Activated CD4-positive, alpha-beta memory T cell treated with anti-CD3 and anti-CD28 coated beads for 36 hours (primary cell): ENCODE data around the gene MANEAL. TPM values are rescaled to one million over a fixed set of nuclear protein-coding genes. Genes with fewer than 3 reads are reported as not detected.

Experiments
- CTCF ChIA-PET: fragments of 350-600 bp; sonication (Branson Sonifier 250); formaldehyde crosslinking; loops from one replicate; lab custom pipeline; 2021; ENCODE audit warnings: antibody characterized with exemption, inconsistent platforms; lab: Charles Lee
- POLR2A ChIA-PET: fragments of 350-600 bp; sonication (Branson Sonifier 250); formaldehyde crosslinking; loops from one replicate; lab custom pipeline; 2021; ENCODE audit warnings: antibody characterized with exemption; lab: Charles Lee
- DNase-seq: peaks from one replicate; pipeline ENCODE4 v3.0.0-alpha.2; 2020
- H3K27ac Mint-ChIP-seq: one replicate; pipeline ENCODE4 v1.8.0; 2021; ENCODE audit warnings: mixed read lengths
- H3K27me3 Mint-ChIP-seq: one replicate; pipeline ENCODE4 v1.8.0; 2021; ENCODE audit warnings: mixed read lengths
- H3K36me3 Mint-ChIP-seq: one replicate; pipeline ENCODE4 v1.8.0; 2021; ENCODE audit warnings: mixed read lengths
- H3K4me1 Mint-ChIP-seq: one replicate; pipeline ENCODE4 v1.8.0; 2021; ENCODE audit warnings: low read depth, mixed read lengths
- H3K4me3 Mint-ChIP-seq: one replicate; pipeline ENCODE4 v1.8.0; 2021; ENCODE audit warnings: mild to moderate bottlenecking, mixed read lengths
- H3K9me3 Mint-ChIP-seq: one replicate; pipeline ENCODE4 v1.8.0; 2021; ENCODE audit warnings: mixed read lengths
- intact Hi-C: fragments of 100-400 bp; cut with micrococcal nuclease; formaldehyde crosslinking; loops from one replicate; pipeline ENCODE4 v1.15.1; 2023
- total RNA-seq, 2 experiments: library from RNA; stranded (reverse); gene quantifications; one replicate each; pipeline ENCODE4 v1.2.3, GENCODE V29; 2021

The MANEAL gene
- total RNA-seq, 2 experiments from 2014 or later: 1.5 TPM

DNA sequence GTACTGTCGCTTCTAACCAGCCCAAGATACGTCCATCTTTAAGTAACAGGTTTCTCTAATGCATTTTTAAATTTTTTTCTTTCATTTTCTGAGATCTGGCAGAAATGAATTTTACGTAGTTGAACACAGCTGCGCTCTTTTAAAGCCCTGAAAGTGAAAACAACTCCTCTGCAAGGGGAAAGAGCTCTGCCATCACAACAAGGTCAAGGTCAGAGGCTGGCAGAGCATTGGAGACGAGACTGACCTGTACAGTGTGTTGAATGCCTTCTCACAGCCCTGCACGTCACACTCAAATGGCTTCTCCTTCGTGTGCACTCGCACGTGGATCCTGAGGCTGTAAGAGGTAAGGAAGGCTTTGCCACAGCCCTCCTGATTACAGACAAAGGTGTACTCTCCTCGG is 46.0 kb downstream of the MANEAL start:
- intact Hi-C loops: no loop called here
- CTCF ChIA-PET: interaction anchor here (0.7 kb wide), 1 partner anchor 8 kb away, joined by 3 read pairs; no protein-coding TSS in a partner anchor
- no peaks in the 10 kb centered on the region for H3K9me3 Mint-ChIP-seq
- no peak for DNase-seq
- H3K4me1 Mint-ChIP-seq: peaks cover 2% of the 10 kb centered on the region
- H3K27me3 Mint-ChIP-seq: no peaks in the 10 kb centered on the region
- no peak overlapping the region for H3K4me3 Mint-ChIP-seq
- POLR2A ChIA-PET: no interaction called here
- no peak overlapping the region for H3K27ac Mint-ChIP-seq
- H3K36me3 Mint-ChIP-seq: peaks cover 13% of the 10 kb centered on the region

DNA sequence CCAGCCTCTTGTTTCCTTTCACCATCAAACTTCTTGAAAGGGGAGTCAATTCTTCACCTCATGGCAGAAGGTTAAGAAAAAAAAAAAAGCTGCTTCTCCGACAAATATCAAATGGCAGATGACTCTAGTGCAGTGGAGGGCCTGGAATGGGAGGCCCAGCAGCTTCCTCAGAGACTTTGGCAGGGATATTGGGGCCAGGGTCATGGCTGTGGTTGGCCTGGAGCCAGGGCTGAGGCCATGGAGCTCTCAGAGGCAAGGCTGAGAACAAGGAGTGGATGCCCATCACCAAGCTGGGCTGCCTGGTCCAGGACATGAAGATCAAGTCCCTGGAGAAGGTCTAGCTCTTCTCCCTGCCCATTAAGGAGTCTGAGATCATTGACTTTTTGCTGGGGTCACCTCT is 47.1 kb downstream of the MANEAL start:
- Mint-ChIP-seq H3K27ac (no peak overlapping the region), H3K4me1 (peaks cover 13% of the 10 kb centered on the region), H3K9me3 (no peaks in the 10 kb centered on the region), H3K27me3 (no peaks in the 10 kb centered on the region), H3K36me3 (peaks cover 11% of the 10 kb centered on the region), H3K4me3 (no peak overlapping the region)
- intact Hi-C loops: no loop called here
- DNase-seq: no peak
- POLR2A ChIA-PET: interaction anchor here (1.2 kb wide), 1 partner anchor 12 kb away, joined by 3 read pairs; no protein-coding TSS in a partner anchor
- CTCF ChIA-PET: interaction anchor here (1.0 kb wide), 1 partner anchor 19 kb away, joined by 4 read pairs; the partner anchor contains the start of gene MTF1

DNA sequence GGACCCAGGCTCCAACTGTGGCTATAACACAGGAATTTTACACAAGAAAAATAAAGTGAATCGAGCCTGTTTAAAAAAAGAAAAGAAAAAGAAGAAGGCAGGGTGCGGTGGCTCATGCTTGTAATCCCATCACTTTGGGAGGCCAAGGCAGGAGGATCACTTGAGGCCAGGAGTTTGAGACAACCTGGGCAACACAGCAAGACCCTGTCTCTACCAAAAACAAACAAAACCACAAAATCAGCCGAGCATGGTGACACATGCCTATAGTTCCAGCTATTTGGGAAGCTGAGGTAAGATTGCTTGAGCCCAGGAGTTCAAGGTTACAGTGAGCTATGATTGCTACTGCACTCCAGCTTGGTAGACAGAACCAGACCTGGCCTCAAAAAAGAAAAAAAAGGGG is 48.0 kb downstream of the MANEAL start:
- Mint-ChIP-seq H3K27me3 (no peaks in the 10 kb centered on the region), H3K36me3 (peaks cover 7% of the 10 kb centered on the region), H3K27ac (no peak overlapping the region), H3K9me3 (no peaks in the 10 kb centered on the region), H3K4me1 (peaks cover 22% of the 10 kb centered on the region), H3K4me3 (no peak overlapping the region)
- POLR2A ChIA-PET: interaction anchor here (1.2 kb wide), 1 partner anchor 13 kb away, joined by 3 read pairs; no protein-coding TSS in a partner anchor
- DNase-seq: no peak
- CTCF ChIA-PET: interaction anchor here (1.4 kb wide), 1 partner anchor 18 kb away, joined by 3 read pairs; no protein-coding TSS in a partner anchor
- intact Hi-C loops: no loop called here

DNA sequence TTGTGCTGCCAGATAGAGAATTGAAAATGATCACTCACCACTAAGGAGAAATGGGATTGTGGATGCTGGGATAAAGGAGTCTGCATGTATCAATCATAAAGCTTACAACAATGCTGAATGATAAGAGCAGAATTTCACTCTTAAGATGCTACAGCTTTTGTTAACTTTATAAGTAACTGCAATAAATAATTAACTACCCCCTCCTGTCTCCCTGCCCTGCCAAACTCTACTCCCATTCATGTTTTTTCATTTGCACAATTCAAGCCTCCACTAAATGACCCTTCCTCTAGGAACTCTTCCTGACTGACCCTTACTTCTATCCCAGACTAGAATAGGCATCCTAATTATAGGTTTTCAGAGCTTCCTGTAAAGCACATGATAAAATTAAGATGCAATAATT is 50.9 kb downstream of the MANEAL start:
- intact Hi-C loops: no loop called here
- Mint-ChIP-seq H3K27me3 (no peaks in the 10 kb centered on the region), H3K9me3 (no peaks in the 10 kb centered on the region), H3K4me3 (no peak overlapping the region), H3K27ac (no peak overlapping the region), H3K4me1 (peaks cover 33% of the 10 kb centered on the region), H3K36me3 (peaks cover 8% of the 10 kb centered on the region)
- DNase-seq: no peak
- CTCF ChIA-PET: no interaction called here
- POLR2A ChIA-PET: interaction anchor here (0.5 kb wide), 1 partner anchor 58 kb away, joined by 3 read pairs; no protein-coding TSS in a partner anchor

DNA sequence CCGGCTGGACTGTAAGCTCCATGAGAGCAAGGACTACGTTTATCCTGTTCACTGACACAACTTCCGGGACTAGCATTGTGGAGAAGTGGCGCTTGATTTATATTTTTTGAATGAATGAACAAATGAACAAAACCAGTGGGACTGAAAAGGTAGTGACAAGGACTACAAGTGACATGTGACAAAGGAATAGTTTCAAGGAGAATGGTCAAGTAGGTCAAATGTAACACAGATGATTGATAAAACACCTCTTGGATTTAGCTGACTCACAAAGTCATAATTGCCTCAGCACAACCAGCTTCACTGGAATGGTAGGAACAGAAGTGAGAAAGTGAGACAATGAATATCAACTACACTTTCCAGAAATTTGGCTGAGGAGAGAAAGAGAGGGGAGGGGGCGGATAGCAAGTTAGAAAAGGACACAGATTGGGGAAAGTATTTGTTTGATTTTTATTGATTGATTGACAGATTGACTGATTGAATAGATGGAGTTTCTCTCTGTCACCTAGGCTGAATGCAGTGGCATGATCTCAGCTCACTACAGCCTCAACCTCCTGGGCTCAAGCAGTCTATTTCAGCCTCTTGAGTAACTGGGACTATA is 51.5 kb downstream of the MANEAL start:
- intact Hi-C loops: no loop called here
- H3K4me1 Mint-ChIP-seq: peaks cover 33% of the 10 kb centered on the region
- no peak overlapping the region for H3K4me3 Mint-ChIP-seq
- ChIA-PET CTCF (no interaction called here), POLR2A (no interaction called here)
- no peak overlapping the region for H3K27ac Mint-ChIP-seq
- DNase-seq: no peak
- peaks cover 8% of the 10 kb centered on the region for H3K36me3 Mint-ChIP-seq
- no peaks in the 10 kb centered on the region for H3K27me3 Mint-ChIP-seq
- no peaks in the 10 kb centered on the region for H3K9me3 Mint-ChIP-seq

DNA sequence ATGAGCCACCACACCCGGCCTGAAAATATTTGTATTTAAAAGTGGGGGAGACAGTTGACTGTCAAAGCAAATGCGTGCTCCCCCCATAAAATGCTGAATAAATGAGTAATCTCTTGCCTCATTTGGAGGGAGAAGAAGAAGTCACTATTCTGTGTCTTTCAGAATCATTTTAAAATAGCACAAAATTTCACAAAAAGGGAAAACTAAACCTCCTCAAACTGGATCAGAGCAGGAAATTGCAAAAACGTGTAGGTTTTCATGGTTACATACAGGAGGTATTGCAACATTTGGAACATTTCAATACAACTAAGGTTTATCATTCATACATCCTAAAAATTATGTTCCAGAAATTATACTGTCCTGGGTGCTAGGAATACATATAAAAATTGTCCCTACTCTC is 52.1 kb downstream of the MANEAL start:
- intact Hi-C loops: no loop called here
- Mint-ChIP-seq H3K9me3 (no peaks in the 10 kb centered on the region), H3K27me3 (no peaks in the 10 kb centered on the region), H3K36me3 (peaks cover 8% of the 10 kb centered on the region), H3K4me3 (no peak overlapping the region), H3K27ac (no peak overlapping the region), H3K4me1 (peaks cover 33% of the 10 kb centered on the region)
- ChIA-PET POLR2A (no interaction called here), CTCF (no interaction called here)
- DNase-seq: no peak

DNA sequence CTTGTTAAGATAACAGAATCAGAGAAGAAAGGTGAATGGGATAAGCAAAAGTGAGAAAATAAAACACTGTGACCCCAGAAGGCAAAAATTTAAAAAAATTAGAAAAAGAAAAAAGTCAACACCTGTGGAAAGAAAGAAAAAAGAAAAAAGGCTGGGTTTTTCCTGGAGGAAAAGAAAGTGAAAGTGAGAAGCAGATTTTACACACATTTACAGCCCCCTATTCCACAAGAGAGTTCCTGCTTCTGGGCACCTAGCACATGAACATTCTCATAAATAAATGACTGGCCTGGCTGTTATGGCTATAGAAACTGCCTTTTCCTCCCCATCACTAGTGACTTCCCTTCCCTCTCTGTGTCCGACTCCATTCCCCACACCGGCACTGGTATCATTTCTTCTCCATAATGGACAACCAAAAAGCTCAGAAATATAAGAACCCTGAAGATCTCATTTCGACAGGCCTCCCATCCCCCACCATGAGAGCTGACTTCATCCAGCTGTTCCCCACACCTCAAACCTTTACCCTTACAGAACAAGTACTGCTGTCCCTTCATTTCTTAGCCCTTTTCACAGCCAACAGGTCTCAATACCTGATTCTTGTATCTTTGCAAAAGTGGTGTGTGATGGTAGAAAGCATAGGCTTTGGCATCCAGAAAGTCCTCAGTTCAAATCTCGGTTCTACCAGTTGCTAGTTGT is 53.1 kb downstream of the MANEAL start:
- ChIA-PET CTCF (interaction anchor here (1.0 kb wide), 1 partner anchor 13 kb away, joined by 4 read pairs; the partner anchor contains the start of gene MTF1), POLR2A (no interaction called here)
- no peak for DNase-seq
- Mint-ChIP-seq H3K36me3 (peaks cover 5% of the 10 kb centered on the region), H3K4me3 (peak overlapping the region; percentile 28), H3K4me1 (peaks cover 33% of the 10 kb centered on the region), H3K9me3 (no peaks in the 10 kb centered on the region), H3K27me3 (no peaks in the 10 kb centered on the region), H3K27ac (peak overlapping the region; percentile 39)
- intact Hi-C loops: no loop called here

DNA sequence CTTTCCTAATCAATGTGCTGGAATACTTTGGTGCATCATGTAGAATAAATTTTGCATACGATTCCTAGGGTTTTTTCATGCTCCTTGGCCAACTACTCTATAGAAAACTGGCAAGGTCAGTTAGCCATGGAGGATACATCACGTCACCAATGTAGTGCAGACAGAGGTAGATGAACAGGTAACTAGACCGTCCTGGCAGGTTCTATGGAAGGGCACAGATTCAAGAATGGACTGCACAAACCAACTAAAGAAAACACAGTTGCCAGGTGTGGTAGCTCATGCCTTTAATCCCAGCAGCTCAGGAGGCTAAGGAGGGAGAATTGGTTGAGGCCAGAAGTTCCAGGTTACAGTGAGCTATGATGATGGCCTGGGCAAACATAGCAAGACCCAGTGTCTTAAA is 55.8 kb downstream of the MANEAL start:
- Mint-ChIP-seq H3K36me3 (peaks cover 17% of the 10 kb centered on the region), H3K9me3 (no peaks in the 10 kb centered on the region), H3K27me3 (no peaks in the 10 kb centered on the region), H3K4me1 (peaks cover 44% of the 10 kb centered on the region), H3K4me3 (no peak overlapping the region), H3K27ac (no peak overlapping the region)
- no peak for DNase-seq
- ChIA-PET CTCF (interaction anchor here (3.7 kb wide), 1 partner anchor 10 kb away, joined by 37 read pairs; the partner anchor contains the start of gene MTF1), POLR2A (no interaction called here)
- intact Hi-C loops: no loop called here

DNA sequence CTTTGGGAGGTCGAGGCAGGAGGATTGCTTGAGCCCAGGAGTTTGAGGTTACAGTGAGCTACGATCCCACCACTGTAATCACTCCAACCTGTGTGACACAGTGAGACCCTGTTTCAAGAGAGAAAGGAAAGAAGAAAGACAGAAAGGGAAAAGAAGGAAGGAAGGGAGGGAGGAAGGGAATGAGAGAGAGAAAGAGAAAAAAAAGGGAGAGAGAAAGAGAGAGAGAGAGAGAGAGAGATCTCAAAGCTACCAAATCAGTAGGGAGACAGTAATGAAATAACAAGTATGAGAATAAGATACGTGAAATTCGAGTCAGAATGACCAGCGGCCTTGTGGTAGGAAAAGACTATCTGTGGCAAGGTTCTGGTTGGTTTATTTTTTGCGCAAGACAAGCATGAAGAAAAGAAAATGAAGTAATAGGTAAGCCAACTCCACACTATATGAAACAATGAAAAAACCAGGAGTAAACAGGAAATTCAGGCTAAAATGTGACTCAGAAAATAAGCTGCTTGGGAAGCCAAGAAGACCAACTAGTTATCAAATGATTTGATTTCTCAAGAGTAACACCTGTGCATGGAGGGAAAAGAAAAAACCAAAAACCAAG is 56.8 kb downstream of the MANEAL start:
- Mint-ChIP-seq H3K9me3 (no peaks in the 10 kb centered on the region), H3K4me3 (no peak overlapping the region), H3K4me1 (peaks cover 45% of the 10 kb centered on the region), H3K36me3 (peaks cover 20% of the 10 kb centered on the region), H3K27ac (no peak overlapping the region), H3K27me3 (no peaks in the 10 kb centered on the region)
- DNase-seq: no peak
- intact Hi-C loops: no loop called here
- POLR2A ChIA-PET: interaction anchor here (0.6 to 1.6 kb wide), 2 partner anchors 9 to 72 kb away, joined by 3 to 8 read pairs; partner anchors contain the start of gene MTF1
- CTCF ChIA-PET: interaction anchor here (0.9 to 3.7 kb wide), 2 partner anchors 10 to 41 kb away, joined by 3 to 37 read pairs; partner anchors contain the start of gene MTF1

Other genes with a start within 250 kb of the MANEAL start
- gene SNIP1, start 239.6 kb upstream of the MANEAL start, total RNA-seq: 10 to 100 TPM; 18.1 to 19.0 TPM
- gene DNALI1, start 236.9 kb upstream of the MANEAL start, total RNA-seq: under 1 TPM in 1 of 2 experiments, not detected in 1; 0.29 TPM
- 10 to 100 TPM; 70.7 to 71.2 TPM for gene GNL2, start 197.9 kb upstream of the MANEAL start, total RNA-seq
- not detected for gene RSPO1, start 159.0 kb upstream of the MANEAL start, total RNA-seq
- gene CDCA8, start 101.3 kb upstream of the MANEAL start, total RNA-seq: 10 to 100 TPM; 55.0 to 56.0 TPM
- under 1 TPM; 0.48 to 0.92 TPM for gene EPHA10, start 28.7 kb upstream of the MANEAL start, total RNA-seq
- gene C1orf122, start 13.9 kb downstream of the MANEAL start, total RNA-seq: 10 to 100 TPM; 18.1 to 19.7 TPM
- 10 to 100 TPM; 34.1 to 36.1 TPM for gene YRDC, start 14.4 kb downstream of the MANEAL start, total RNA-seq
- gene MTF1, start 65.7 kb downstream of the MANEAL start, total RNA-seq: 10 to 100 TPM; 21.1 to 22.8 TPM
- gene INPP5B, start 153.2 kb downstream of the MANEAL start, total RNA-seq: 10 to 100 TPM; 24.3 to 24.4 TPM
- gene SF3A3, start 196.2 kb downstream of the MANEAL start, total RNA-seq: 10 to 100 TPM; 93.5 to 94.4 TPM
- 10 to 100 TPM; 14.4 to 14.7 TPM for gene FHL3, start 211.7 kb downstream of the MANEAL start, total RNA-seq
- 10 to 100 TPM; 51.2 to 52.3 TPM for gene UTP11, start 218.9 kb downstream of the MANEAL start, total RNA-seq